ENCODE results near the gene CTNND2. TPM values are rescaled to one million over a fixed set of nuclear protein-coding genes. Genes with fewer than 3 reads are reported as not detected.
"Not testable (repeated sequence)": the region's sequence is repeated elsewhere in the genome, so short reads cannot be mapped to it uniquely, and the experiment has no call there.

The CTNND2 gene
- total and polyA plus RNA-seq, 4 donors: 0.30 to 2.2 (median 0.71) TPM

GRCh38 chr5:11620172-11620571 is 284.1 kb downstream of the CTNND2 start:
- Histone ChIP-seq H3K27me3 (ENCODE audit: control insufficient read depth in 3 of 3, insufficient read depth in 3 of 3, low read length in 2 of 3) (no peaks in the 10 kb centered on the region), H3K27ac (ENCODE audit: low read depth in 1 of 2, low read length in 1 of 2) (no peak overlapping the region), H3K9me3 (ENCODE audit: control insufficient read depth in 4 of 4, insufficient read depth in 3 of 4, low read length in 3 of 4) (no peaks in the 10 kb centered on the region), H3K9ac (ENCODE audit: insufficient read depth in 1 of 2, low read length in 2 of 2) (no peak overlapping the region), H3K4me1 (ENCODE audit: control insufficient read depth in 5 of 5, insufficient read depth in 5 of 5, low read length in 5 of 5) (peaks cover 0 to 5% (median 0%) of the 10 kb centered on the region in 5 donors), H3K4me3 (no peak overlapping the region), H3K36me3 (ENCODE audit: control insufficient read depth in 4 of 4, insufficient read depth in 4 of 4, low read length in 4 of 4) (no peaks in the 10 kb centered on the region)
- ATAC-seq (ENCODE audit: insufficient read depth, low FRiP score) (no peak), DNase-seq (no peak)
- WGBS, 2 donors: 84 to 95% methylated on average over 3 of the region's 3 CpGs
- TF ChIP-seq CTCF (IDR thresholded peaks at IDR 0.05; ENCODE audit: control extremely low read depth, extremely low read depth): no peak

- WGBS, 2 donors: 18 to 29% methylated on average over 1 of the region's 1 CpG
- H3K9ac ChIP-seq (ENCODE audit: insufficient read depth in 1 of 2, low read length in 2 of 2): no peak overlapping the region
- DNase-seq: peak in 2 of 3 donors; percentile 25 to 39
Observed at GRCh38 chr5:11619339-11620024, 284.8 kb downstream of the CTNND2 start.

GRCh38 chr5:11617080-11617479 is 287.2 kb downstream of the CTNND2 start:
- H3K27me3 ChIP-seq (ENCODE audit: control insufficient read depth in 3 of 3, insufficient read depth in 3 of 3, low read length in 2 of 3): no peaks in the 10 kb centered on the region
- H3K9ac ChIP-seq (ENCODE audit: insufficient read depth in 1 of 2, low read length in 2 of 2): no peak overlapping the region
- H3K27ac ChIP-seq (ENCODE audit: low read depth in 1 of 2, low read length in 1 of 2): peak overlapping the region in 1 of 2 donors; percentile 45
- no peak for TF ChIP-seq CTCF (IDR thresholded peaks at IDR 0.05; ENCODE audit: control extremely low read depth, extremely low read depth)
- ATAC-seq (ENCODE audit: insufficient read depth, low FRiP score): no peak
- H3K36me3 ChIP-seq (ENCODE audit: control insufficient read depth in 4 of 4, insufficient read depth in 4 of 4, low read length in 4 of 4): no peaks in the 10 kb centered on the region
- H3K9me3 ChIP-seq (ENCODE audit: control insufficient read depth in 4 of 4, insufficient read depth in 3 of 4, low read length in 3 of 4): no peaks in the 10 kb centered on the region
- peaks cover 0 to 5% (median 0%) of the 10 kb centered on the region in 5 donors for H3K4me1 ChIP-seq (ENCODE audit: control insufficient read depth in 5 of 5, insufficient read depth in 5 of 5, low read length in 5 of 5)
- no peak for DNase-seq
- WGBS, 2 donors: 76 to 95% methylated on average over 2 of the region's 2 CpGs
- no peak overlapping the region for H3K4me3 ChIP-seq

More at GRCh38 chr5:11619339-11620024, 284.8 kb downstream of the CTNND2 start:
- Histone ChIP-seq H3K4me1 (ENCODE audit: control insufficient read depth in 5 of 5, insufficient read depth in 5 of 5, low read length in 5 of 5) (peaks cover 0 to 5% (median 0%) of the 10 kb centered on the region in 5 donors), H3K27ac (ENCODE audit: low read depth in 1 of 2, low read length in 1 of 2) (no peak overlapping the region), H3K4me3 (no peak overlapping the region), H3K36me3 (ENCODE audit: control insufficient read depth in 4 of 4, insufficient read depth in 4 of 4, low read length in 4 of 4) (no peaks in the 10 kb centered on the region), H3K9me3 (ENCODE audit: control insufficient read depth in 4 of 4, insufficient read depth in 3 of 4, low read length in 3 of 4) (no peaks in the 10 kb centered on the region), H3K27me3 (ENCODE audit: control insufficient read depth in 3 of 3, insufficient read depth in 3 of 3, low read length in 2 of 3) (no peaks in the 10 kb centered on the region)
- no peak for ATAC-seq (ENCODE audit: insufficient read depth, low FRiP score)
- no peak for TF ChIP-seq CTCF (IDR thresholded peaks at IDR 0.05; ENCODE audit: control extremely low read depth, extremely low read depth)

GRCh38 chr5:11616624-11617023 is 287.6 kb downstream of the CTNND2 start:
- not testable (repeated sequence) for H3K9ac ChIP-seq (ENCODE audit: insufficient read depth in 1 of 2, low read length in 2 of 2); H3K27me3 ChIP-seq (ENCODE audit: control insufficient read depth in 3 of 3, insufficient read depth in 3 of 3, low read length in 2 of 3); H3K27ac ChIP-seq (ENCODE audit: low read depth in 1 of 2, low read length in 1 of 2); H3K4me1 ChIP-seq (ENCODE audit: control insufficient read depth in 5 of 5, insufficient read depth in 5 of 5, low read length in 5 of 5); H3K4me3 ChIP-seq; ATAC-seq (ENCODE audit: insufficient read depth, low FRiP score); H3K9me3 ChIP-seq (ENCODE audit: control insufficient read depth in 4 of 4, insufficient read depth in 3 of 4, low read length in 3 of 4); DNase-seq; H3K36me3 ChIP-seq (ENCODE audit: control insufficient read depth in 4 of 4, insufficient read depth in 4 of 4, low read length in 4 of 4)
- WGBS, 2 donors: 76 to 87% methylated on average over 7 of the region's 7 CpGs
